DOHH2 (cell line): Measurements from ENCODE around the gene NEK10.

Experiments used
- EZH2phosphoT487 ChIP-seq: fragments of 200-600 bp; sonication (generic); IDR thresholded peaks from 2 replicates; pipeline ENCODE4 v1.6.1; 2017; ENCODE audit warnings: borderline replicate concordance, mild to moderate bottlenecking, antibody characterized with exemption, low read length, moderate library complexity, mixed read lengths
- TF ChIP-seq, protein P1 (sequence below): fragments of 200-600 bp; sonication (generic); IDR thresholded peaks from one replicate; pipeline ENCODE4 v1.5.1; 2014; ENCODE audit warnings: antibody characterized with exemption, mild to moderate bottlenecking, low read depth, low read length; ENCODE audit not compliant: poor library complexity, severe bottlenecking

DNA sequence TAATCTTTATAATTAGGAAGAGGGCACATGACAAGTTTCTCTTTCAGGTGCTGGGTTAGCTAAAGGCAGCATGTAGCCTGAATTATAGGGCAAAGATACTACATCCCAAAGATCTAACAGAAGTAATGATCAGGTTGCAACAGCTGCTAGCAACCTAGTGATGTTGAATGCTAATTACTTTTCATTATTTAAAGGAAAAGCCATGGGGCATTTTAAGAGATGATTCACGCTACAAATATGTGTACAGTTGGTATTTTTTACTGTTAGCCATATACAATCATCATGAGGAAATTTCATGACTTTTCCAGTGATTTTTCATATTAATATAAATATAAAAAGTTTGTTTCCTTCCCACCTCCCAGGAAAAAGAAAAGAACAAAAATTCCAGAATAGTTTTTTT lies 43.0 kb downstream of the NEK10 start:
- TF ChIP-seq, protein P1, sequence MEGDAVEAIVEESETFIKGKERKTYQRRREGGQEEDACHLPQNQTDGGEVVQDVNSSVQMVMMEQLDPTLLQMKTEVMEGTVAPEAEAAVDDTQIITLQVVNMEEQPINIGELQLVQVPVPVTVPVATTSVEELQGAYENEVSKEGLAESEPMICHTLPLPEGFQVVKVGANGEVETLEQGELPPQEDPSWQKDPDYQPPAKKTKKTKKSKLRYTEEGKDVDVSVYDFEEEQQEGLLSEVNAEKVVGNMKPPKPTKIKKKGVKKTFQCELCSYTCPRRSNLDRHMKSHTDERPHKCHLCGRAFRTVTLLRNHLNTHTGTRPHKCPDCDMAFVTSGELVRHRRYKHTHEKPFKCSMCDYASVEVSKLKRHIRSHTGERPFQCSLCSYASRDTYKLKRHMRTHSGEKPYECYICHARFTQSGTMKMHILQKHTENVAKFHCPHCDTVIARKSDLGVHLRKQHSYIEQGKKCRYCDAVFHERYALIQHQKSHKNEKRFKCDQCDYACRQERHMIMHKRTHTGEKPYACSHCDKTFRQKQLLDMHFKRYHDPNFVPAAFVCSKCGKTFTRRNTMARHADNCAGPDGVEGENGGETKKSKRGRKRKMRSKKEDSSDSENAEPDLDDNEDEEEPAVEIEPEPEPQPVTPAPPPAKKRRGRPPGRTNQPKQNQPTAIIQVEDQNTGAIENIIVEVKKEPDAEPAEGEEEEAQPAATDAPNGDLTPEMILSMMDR, result no peak
- TF ChIP-seq EZH2phosphoT487, result no peak
